Colonic mucosa (tissue), 4 donors: ENCODE results near the gene MARCHF9. TPM values are rescaled to one million over a fixed set of nuclear protein-coding genes. Genes with fewer than 3 reads are reported as not detected.

Source experiments
- DNase-seq: peaks from one replicate; pipeline ENCODE4 v3.0.0-alpha.2; 2020
- H3K27ac ChIP-seq: fragments of 200-600 bp; one replicate; pipeline ENCODE4 v1.8.0; 2021
- H3K27me3 ChIP-seq: fragments of 200-600 bp; one replicate; pipeline ENCODE4 v1.8.0; 2021
- H3K36me3 ChIP-seq: fragments of 200-600 bp; one replicate; pipeline ENCODE4 v1.8.0; 2021
- H3K4me1 ChIP-seq: fragments of 200-600 bp; one replicate; pipeline ENCODE4 v1.8.0; 2021; ENCODE audit warnings: mild to moderate bottlenecking
- H3K4me3 ChIP-seq: fragments of 200-600 bp; one replicate; pipeline ENCODE4 v1.8.0; 2021
- H3K9ac ChIP-seq, 2 donors: one replicate each; pipeline ENCODE4 v1.7.0; 2013; ENCODE audit warnings: control low read depth in 2 of 2, low read depth in 2 of 2, low read length in 2 of 2
- H3K9me3 ChIP-seq: fragments of 200-600 bp; one replicate; pipeline ENCODE4 v1.8.0; 2021
- CTCF ChIP-seq: fragments of 200-600 bp; IDR thresholded peaks from one replicate; pipeline ENCODE4 v1.8.0; 2022; ENCODE audit warnings: antibody characterized with exemption, mild to moderate bottlenecking
- intact Hi-C: fragments of 100-400 bp; cut with DNase I; formaldehyde crosslinking; loops from one replicate; pipeline ENCODE4 v1.14.1; 2022
- total RNA-seq, 2 donors: library from RNA; stranded (reverse); fragmentation: NEBNext Ultra II Directional in 1 of 2; extraction: Animal tissue kit (Norgen Biotek cat#: 25700) in 1 of 2; gene quantifications; one replicate each; pipeline ENCODE4 v1.2.1, GENCODE V29; 2021
- donor health status: healthy.
- donor health status: DM: no; HTN: no; CAD: no.
- donor health status: DM: no; HTN: no; CAD: no.

MARCHF9 gene
- total RNA-seq, 2 donors from 2014 or later, result 10.6 to 14.3 TPM

GRCh38 chr12:57715786-57716185, 39.1 kb upstream of the MARCHF9 start:
- intact Hi-C loops, result no loop called here
- peaks cover 14% of the 10 kb centered on the region for H3K36me3 ChIP-seq
- H3K4me3 ChIP-seq, result no peak overlapping the region
- no peak for TF ChIP-seq CTCF
- H3K27me3 ChIP-seq, result no peaks in the 10 kb centered on the region
- H3K9me3 ChIP-seq, result no peaks in the 10 kb centered on the region
- no peak overlapping the region for H3K27ac ChIP-seq
- DNase-seq, result no peak
- no peak overlapping the region for H3K9ac ChIP-seq
- no peaks in the 10 kb centered on the region for H3K4me1 ChIP-seq

- Histone ChIP-seq H3K4me3 (no peak overlapping the region), H3K9ac (no peak overlapping the region), H3K36me3 (peaks cover 14% of the 10 kb centered on the region), H3K27me3 (no peaks in the 10 kb centered on the region), H3K27ac (no peak overlapping the region), H3K4me1 (no peaks in the 10 kb centered on the region), H3K9me3 (no peaks in the 10 kb centered on the region)
- intact Hi-C loops, result no loop called here
- TF ChIP-seq CTCF, result no peak
- no peak for DNase-seq
Observed at GRCh38 chr12:57716305-57716704, 38.6 kb upstream of the MARCHF9 start.

- H3K4me1 ChIP-seq, result no peaks in the 10 kb centered on the region
- H3K9me3 ChIP-seq, result no peaks in the 10 kb centered on the region
- peaks cover 14% of the 10 kb centered on the region for H3K36me3 ChIP-seq
- H3K4me3 ChIP-seq, result no peak overlapping the region
- no peaks in the 10 kb centered on the region for H3K27me3 ChIP-seq
- no peak for DNase-seq
- intact Hi-C loops, result no loop called here
- H3K9ac ChIP-seq, result no peak overlapping the region
- H3K27ac ChIP-seq, result no peak overlapping the region
- TF ChIP-seq CTCF, result no peak
Observed at GRCh38 chr12:57717131-57717530, 37.8 kb upstream of the MARCHF9 start.

GRCh38 chr12:57717846-57718640, 36.9 kb upstream of the MARCHF9 start:
- H3K27ac ChIP-seq, result no peak overlapping the region
- no peaks in the 10 kb centered on the region for H3K9me3 ChIP-seq
- intact Hi-C loops, result no loop called here
- no peak overlapping the region for H3K4me3 ChIP-seq
- peaks cover 14% of the 10 kb centered on the region for H3K36me3 ChIP-seq
- no peak for DNase-seq
- no peaks in the 10 kb centered on the region for H3K4me1 ChIP-seq
- no peaks in the 10 kb centered on the region for H3K27me3 ChIP-seq
- no peak overlapping the region for H3K9ac ChIP-seq
- TF ChIP-seq CTCF, result no peak

DNA sequence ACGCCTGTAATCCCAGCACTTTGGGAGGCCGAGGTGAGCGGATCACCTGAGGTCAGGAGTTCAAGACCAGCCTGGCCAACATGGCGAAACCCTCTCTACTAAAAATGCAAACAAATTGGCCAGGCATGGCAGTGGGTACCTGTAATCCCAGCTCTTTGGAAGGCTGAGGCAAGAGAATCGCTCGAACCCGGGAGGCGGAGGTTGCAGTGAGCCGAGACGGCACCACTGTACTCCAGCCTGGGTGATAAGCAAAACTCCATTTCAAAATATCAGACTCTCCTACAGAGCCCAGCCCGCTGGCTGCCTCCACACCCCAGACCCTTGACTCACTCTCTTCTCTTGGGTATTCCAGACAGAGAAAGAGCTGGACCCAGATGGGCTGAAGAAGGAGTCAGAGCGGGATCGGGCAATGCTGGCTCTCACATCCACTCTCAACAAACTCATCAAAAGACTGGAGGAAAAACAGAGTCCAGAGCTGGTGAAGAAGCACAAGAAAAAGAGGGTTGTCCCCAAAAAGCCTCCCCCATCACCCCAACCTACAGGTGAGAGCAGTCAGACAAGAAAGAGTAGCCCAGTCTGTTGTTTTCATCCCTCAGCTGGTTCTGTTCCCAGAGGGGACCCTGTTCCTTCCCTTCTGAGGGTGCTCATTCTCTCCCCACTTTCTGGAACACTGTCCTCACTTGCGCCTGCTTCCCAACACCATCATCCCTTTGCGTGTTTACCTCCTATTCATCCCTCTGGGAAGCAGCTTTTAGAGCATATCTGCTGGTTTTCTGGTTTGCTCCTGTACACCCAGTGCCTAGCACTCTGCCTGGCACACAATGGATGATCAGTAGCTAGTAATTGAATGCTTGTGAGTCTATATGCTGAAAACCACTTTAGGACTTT, 36.0 kb upstream of the MARCHF9 start:
- Histone ChIP-seq H3K4me3 (no peak overlapping the region), H3K36me3 (peaks cover 14% of the 10 kb centered on the region), H3K27me3 (no peaks in the 10 kb centered on the region), H3K9ac (no peak overlapping the region), H3K4me1 (no peaks in the 10 kb centered on the region), H3K27ac (no peak overlapping the region), H3K9me3 (no peaks in the 10 kb centered on the region)
- intact Hi-C loops, result no loop called here
- no peak for DNase-seq
- no peak for TF ChIP-seq CTCF
